Measurements from ENCODE around the gene ATOH1.

The ATOH1 gene

GRCh38 chr4:93835929-93836328 is 7.4 kb downstream of the ATOH1 start:
- DNase-seq, result no peak

GRCh38 chr4:93839704-93840103 is 11.2 kb downstream of the ATOH1 start:
- DNase-seq, result no peak

GRCh38 chr4:93841803-93842345 is 13.3 kb downstream of the ATOH1 start:
- DNase-seq, result no peak

- DNase-seq, result peak; percentile 33
These were observed 14.2 kb downstream of the ATOH1 start for GRCh38 chr4:93842601-93843252.

GRCh38 chr4:93843772-93844171 is 15.2 kb downstream of the ATOH1 start:
- no peak for DNase-seq

GRCh38 chr4:93852680-93853079 is 24.1 kb downstream of the ATOH1 start:
- DNase-seq, result no peak

GRCh38 chr4:93855926-93856325 is 27.4 kb downstream of the ATOH1 start:
- DNase-seq, result no peak

GRCh38 chr4:93865650-93866049 is 37.1 kb downstream of the ATOH1 start:
- no peak for DNase-seq

- no peak for DNase-seq
These were observed 39.0 kb downstream of the ATOH1 start for GRCh38 chr4:93867416-93868001.

- peak; percentile 1 for DNase-seq
These were observed 42.4 kb downstream of the ATOH1 start for GRCh38 chr4:93870876-93871458.

GRCh38 chr4:93876754-93877153 is 48.2 kb downstream of the ATOH1 start:
- DNase-seq, result no peak

- no peak for DNase-seq
These were observed 50.0 kb downstream of the ATOH1 start for GRCh38 chr4:93878566-93878965.

GRCh38 chr4:93879919-93880318 is 51.4 kb downstream of the ATOH1 start:
- no peak for DNase-seq
